Skeletal muscle satellite cell (primary cell): Measurements from ENCODE around the gene CIB1. TPM values are rescaled to one million over a fixed set of nuclear protein-coding genes. Genes with fewer than 3 reads are reported as not detected.
"Not testable (repeated sequence)": the region's sequence is repeated elsewhere in the genome, so short reads cannot be mapped to it uniquely, and the experiment has no call there.

Experiments used
- H3K27me3 ChIP-seq: 2 replicates; pipeline ENCODE4 v1.7.0; 2013; ENCODE audit warnings: low read length; ENCODE audit not compliant: control insufficient read depth, insufficient read depth
- H3K36me3 ChIP-seq: 2 replicates; pipeline ENCODE4 v1.7.0; 2013; ENCODE audit warnings: mild to moderate bottlenecking, control low read depth, low read length; ENCODE audit not compliant: insufficient read depth
- H3K4me1 ChIP-seq: 2 replicates; pipeline ENCODE4 v1.7.0; 2013; ENCODE audit warnings: low read length; ENCODE audit not compliant: control insufficient read depth, insufficient read depth
- H3K4me2 ChIP-seq: 2 replicates; pipeline ENCODE4 v1.7.0; 2013; ENCODE audit warnings: mild to moderate bottlenecking, low read length
- H3K4me3 ChIP-seq: 2 replicates; pipeline ENCODE4 v1.7.0; 2013; ENCODE audit warnings: low read length
- H3K9ac ChIP-seq: 2 replicates; pipeline ENCODE4 v1.7.0; 2013; ENCODE audit warnings: mild to moderate bottlenecking, low read depth, low read length, moderate library complexity
- H3K9me3 ChIP-seq: replicated peaks from 2 replicates; pipeline ENCODE4 v1.7.0; 2013; ENCODE audit warnings: mild to moderate bottlenecking, control low read depth, low read length
- total RNA-seq: library from RNA; depleted of rRNA; stranded (reverse); fragments of >200 nt; gene quantifications from 2 replicates; pipeline ENCODE4 v1.2.3, GENCODE V29; 2012; rRNA removed

The CIB1 gene
- 22.8 and 39.1 TPM in 2 replicates for total RNA-seq

DNA sequence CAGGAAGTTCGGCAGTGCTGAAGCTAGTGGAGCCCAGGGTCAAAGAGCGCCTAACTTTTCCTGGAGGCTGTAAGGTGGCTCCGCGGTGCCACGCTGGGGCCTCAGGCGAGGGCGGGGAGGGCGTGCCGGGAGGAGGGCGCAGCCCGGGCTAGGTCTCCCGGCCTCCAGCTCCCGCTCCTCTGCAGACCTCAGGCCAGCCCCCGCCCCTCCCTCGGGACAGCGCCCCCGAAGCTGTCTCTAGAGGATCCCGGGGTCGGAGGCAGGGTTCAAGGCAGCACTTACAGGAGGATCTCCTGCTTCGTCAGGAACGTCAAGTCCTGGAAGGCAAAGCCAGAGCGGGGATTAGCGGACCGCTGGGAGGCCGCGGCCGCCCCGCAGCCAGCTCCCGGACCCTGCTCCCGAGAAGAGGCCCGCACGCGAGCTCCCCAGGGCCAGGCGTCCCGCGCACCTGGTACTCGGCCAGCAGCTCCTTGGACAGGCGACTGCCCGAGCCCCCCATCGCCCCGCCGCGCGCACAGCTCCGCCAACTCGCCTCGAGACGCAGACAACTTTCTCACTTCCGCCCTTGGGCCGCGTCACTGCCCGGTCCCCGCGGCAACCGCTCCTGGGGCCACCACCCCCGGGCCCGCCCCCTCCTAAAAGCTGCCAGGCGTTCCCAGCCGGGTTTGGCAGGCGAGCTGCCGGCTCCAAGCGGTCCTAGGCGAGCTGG, at the start of gene CIB1:
CIB1 (minus strand) TSS at position 555 of the 709 bp plus-strand sequence; CDS start at position 499, 56 bp downstream.
- Histone ChIP-seq H3K36me3 (peaks cover 29% of the 10 kb centered on the region), H3K4me2 (peak within 1 kb of the TSS; percentile 95), H3K27me3 (no peaks in the 10 kb centered on the region), H3K4me1 (peaks cover 8% of the 10 kb centered on the region), H3K9ac (peak within 1 kb of the TSS; percentile 95), H3K9me3 (no peaks in the 10 kb centered on the region), H3K4me3 (peak within 1 kb of the TSS; percentile 93)

DNA sequence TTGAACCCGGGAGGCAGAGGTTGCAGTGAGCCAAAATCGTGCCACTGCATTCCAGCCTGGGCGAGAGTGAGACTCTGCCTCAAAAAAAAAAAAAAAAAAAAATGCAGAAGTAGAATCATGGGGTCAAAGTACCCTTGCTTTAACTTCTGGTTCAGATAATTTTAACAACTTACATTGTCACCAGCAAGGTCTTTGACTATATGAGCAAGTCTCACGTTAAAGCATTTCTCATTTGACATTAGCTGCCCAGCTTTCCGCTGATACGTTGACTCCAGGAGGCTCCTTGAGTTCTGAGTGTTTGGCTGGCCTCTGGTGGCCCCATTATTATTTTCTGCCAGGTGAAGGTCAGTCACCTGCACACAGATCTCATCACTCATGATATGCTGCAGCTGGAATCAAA, 47.9 kb upstream of the CIB1 start:
- not testable (repeated sequence) for H3K4me2 ChIP-seq, H3K9me3 ChIP-seq, H3K36me3 ChIP-seq, H3K9ac ChIP-seq, H3K27me3 ChIP-seq, H3K4me1 ChIP-seq, H3K4me3 ChIP-seq

DNA sequence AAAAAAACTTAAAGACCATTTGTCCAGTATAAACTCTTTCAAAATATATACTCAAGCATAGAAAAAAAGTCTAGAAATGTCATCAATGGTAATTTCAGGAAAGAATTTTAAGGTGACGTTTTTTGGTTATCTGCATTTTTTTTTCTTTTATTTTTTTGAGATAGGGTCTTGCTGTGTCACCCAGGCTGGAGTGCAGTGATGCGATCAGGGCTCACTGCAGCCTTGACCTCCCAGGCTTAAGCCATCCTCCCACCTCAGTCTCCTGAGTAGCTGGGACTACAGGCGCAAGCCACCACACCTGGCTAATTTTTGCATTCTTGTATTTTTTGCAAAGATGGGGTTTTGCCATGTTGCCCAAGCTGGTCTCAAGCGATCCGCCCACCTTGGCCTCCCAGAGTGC, 47.0 kb upstream of the CIB1 start:
- H3K9me3 ChIP-seq: not testable (repeated sequence)

GRCh38 chr15:90278467-90278866, 44.7 kb upstream of the CIB1 start:
- not testable (repeated sequence) for H3K27me3 ChIP-seq, H3K4me3 ChIP-seq, H3K9me3 ChIP-seq, H3K4me1 ChIP-seq, H3K4me2 ChIP-seq, H3K9ac ChIP-seq, H3K36me3 ChIP-seq

More for the DNA sequence above, 47.0 kb upstream of the CIB1 start:
- H3K4me3 ChIP-seq, H3K27me3 ChIP-seq, H3K36me3 ChIP-seq, H3K4me1 ChIP-seq, H3K9ac ChIP-seq, H3K4me2 ChIP-seq: not testable (repeated sequence)

- H3K36me3 ChIP-seq: peaks cover 53% of the 10 kb centered on the region
- no peak overlapping the region for H3K9ac ChIP-seq
- H3K27me3 ChIP-seq: no peaks in the 10 kb centered on the region
- H3K4me1 ChIP-seq: peaks cover 19% of the 10 kb centered on the region
- no peak overlapping the region for H3K4me2 ChIP-seq
- no peak overlapping the region for H3K4me3 ChIP-seq
- H3K9me3 ChIP-seq: no peaks in the 10 kb centered on the region
Observed at GRCh38 chr15:90271459-90272166, 37.9 kb upstream of the CIB1 start.

DNA sequence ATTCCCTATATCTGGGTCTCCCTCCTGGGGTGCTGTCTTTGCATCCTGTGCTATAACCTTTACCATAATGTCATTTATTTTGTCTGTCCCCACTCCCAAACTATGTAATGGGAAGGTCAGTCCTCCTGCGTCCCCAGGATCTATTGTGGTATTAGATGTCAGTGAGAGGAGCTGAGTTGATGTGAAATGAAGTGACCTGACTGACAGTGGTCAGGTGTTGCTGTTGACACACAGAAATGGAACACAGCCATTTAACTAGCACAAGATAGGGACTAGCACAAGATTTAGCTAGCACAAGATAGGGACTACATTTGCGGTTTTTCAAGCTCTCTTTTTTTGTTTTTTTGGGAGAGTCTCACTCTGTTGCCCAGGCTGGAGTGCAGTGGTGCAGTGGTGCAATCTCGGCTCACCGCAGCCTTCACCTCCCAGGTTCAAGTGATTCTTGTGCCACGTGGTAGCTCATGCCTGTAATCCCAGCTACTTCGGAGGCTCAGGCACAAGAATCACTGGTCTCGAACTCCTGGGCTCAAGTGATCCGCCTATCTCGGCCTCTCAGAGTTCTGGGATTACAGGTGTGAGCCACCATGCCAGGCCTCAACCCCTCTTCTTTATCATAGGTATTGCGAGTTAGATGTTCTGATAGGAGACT, 36.9 kb upstream of the CIB1 start:
- no peaks in the 10 kb centered on the region for H3K27me3 ChIP-seq
- H3K36me3 ChIP-seq: peaks cover 53% of the 10 kb centered on the region
- no peaks in the 10 kb centered on the region for H3K9me3 ChIP-seq
- H3K4me1 ChIP-seq: peaks cover 20% of the 10 kb centered on the region
- H3K9ac ChIP-seq: no peak overlapping the region
- no peak overlapping the region for H3K4me3 ChIP-seq
- H3K4me2 ChIP-seq: no peak overlapping the region

DNA sequence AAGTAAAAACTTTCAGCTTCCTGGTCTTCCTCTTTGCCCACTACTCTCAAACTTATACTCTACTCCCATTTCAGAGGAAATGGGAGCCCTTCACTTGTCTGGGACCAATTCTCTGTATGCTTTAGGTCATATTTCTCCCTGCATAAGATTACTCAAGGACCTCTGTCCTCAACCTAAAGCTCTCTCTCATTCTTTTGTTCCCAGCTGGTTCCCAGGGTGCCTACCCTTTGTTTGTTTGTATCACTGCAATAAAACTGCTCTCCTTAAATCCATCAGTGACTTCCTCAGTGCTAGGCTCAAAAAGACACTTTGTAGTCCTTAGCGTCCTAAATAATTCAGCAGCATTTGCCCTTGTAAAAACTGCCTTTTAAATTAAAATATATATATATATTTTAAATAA, 34.7 kb upstream of the CIB1 start:
- Histone ChIP-seq H3K9me3 (no peaks in the 10 kb centered on the region), H3K4me1 (peaks cover 28% of the 10 kb centered on the region), H3K27me3 (no peaks in the 10 kb centered on the region), H3K36me3 (peaks cover 44% of the 10 kb centered on the region), H3K4me3 (peak overlapping the region; percentile 41), H3K9ac (no peak overlapping the region), H3K4me2 (peak overlapping the region; percentile 85)

DNA sequence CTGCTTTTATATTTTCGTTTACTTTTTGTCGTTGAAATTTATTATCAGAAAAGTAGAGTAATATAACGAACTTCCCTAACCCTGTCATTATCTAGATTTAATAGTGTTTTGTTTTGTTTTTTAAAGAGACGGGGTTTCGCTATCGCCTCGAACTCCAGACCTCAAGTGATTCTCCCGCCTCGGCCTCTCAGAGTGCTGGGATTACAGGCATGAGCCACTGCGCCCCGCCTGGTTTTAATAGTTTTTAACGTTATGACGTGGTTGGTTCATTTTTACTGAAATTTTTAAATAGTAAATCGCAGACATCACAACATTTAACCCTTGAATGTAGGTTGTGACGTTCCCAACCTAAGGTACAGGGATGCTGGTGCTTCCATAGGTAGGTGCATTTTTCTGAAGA, 32.7 kb upstream of the CIB1 start:
- H3K36me3 ChIP-seq: peaks cover 26% of the 10 kb centered on the region
- H3K9ac ChIP-seq: peak overlapping the region; percentile 90
- peak overlapping the region; percentile 76 for H3K4me3 ChIP-seq
- peak overlapping the region; percentile 85 for H3K4me2 ChIP-seq
- peaks cover 28% of the 10 kb centered on the region for H3K4me1 ChIP-seq
- no peaks in the 10 kb centered on the region for H3K9me3 ChIP-seq
- no peaks in the 10 kb centered on the region for H3K27me3 ChIP-seq

GRCh38 chr15:90266061-90266431, 32.3 kb upstream of the CIB1 start:
- Histone ChIP-seq H3K36me3 (peaks cover 21% of the 10 kb centered on the region), H3K9ac (peak overlapping the region; percentile 90), H3K4me2 (peak overlapping the region; percentile 85), H3K4me3 (peak overlapping the region; percentile 76), H3K9me3 (no peaks in the 10 kb centered on the region), H3K27me3 (no peaks in the 10 kb centered on the region), H3K4me1 (peaks cover 28% of the 10 kb centered on the region)

GRCh38 chr15:90265271-90266060, 31.7 kb upstream of the CIB1 start, which contains the start of gene NGRN:
Gene NGRN, plus strand, starts transcription at chr15:90265672. Its CDS starts 41 bp downstream, at chr15:90265713.
- peak within 1 kb of the TSS; percentile 90 for H3K9ac ChIP-seq
- H3K4me1 ChIP-seq: peaks cover 28% of the 10 kb centered on the region
- peak within 1 kb of the TSS; percentile 85 for H3K4me2 ChIP-seq
- no peaks in the 10 kb centered on the region for H3K27me3 ChIP-seq
- H3K4me3 ChIP-seq: peak within 1 kb of the TSS; percentile 76
- no peaks in the 10 kb centered on the region for H3K9me3 ChIP-seq
- peaks cover 15% of the 10 kb centered on the region for H3K36me3 ChIP-seq

GRCh38 chr15:90264671-90265070, 30.9 kb upstream of the CIB1 start:
- Histone ChIP-seq H3K9me3 (no peaks in the 10 kb centered on the region), H3K4me2 (peak overlapping the region; percentile 85), H3K36me3 (peaks cover 9% of the 10 kb centered on the region), H3K4me1 (peaks cover 31% of the 10 kb centered on the region), H3K4me3 (peak overlapping the region; percentile 76), H3K27me3 (no peaks in the 10 kb centered on the region), H3K9ac (peak overlapping the region; percentile 90)
